Ishikawa (cell line): ENCODE results near the gene GRID1.

Experiments
- CEBPB ChIP-seq: IDR thresholded peaks from 2 replicates; pipeline ENCODE4 v1.6.1; 2012
- CREB1 ChIP-seq: IDR thresholded peaks from 2 replicates; pipeline ENCODE4 v1.6.1; 2012; ENCODE audit warnings: low read depth
- EGR1 ChIP-seq: IDR thresholded peaks from 2 replicates; pipeline ENCODE4 v1.6.1; 2012
- EP300 ChIP-seq: IDR thresholded peaks from 2 replicates; pipeline ENCODE4 v1.6.1; 2012; ENCODE audit warnings: borderline replicate concordance
- FOXM1 ChIP-seq: IDR thresholded peaks from 2 replicates; pipeline ENCODE4 v1.6.1; 2012; ENCODE audit warnings: low read depth, borderline replicate concordance
- NFIC ChIP-seq: IDR thresholded peaks from 2 replicates; pipeline ENCODE4 v1.6.1; 2012
- RAD21 ChIP-seq: IDR thresholded peaks from 2 replicates; pipeline ENCODE4 v1.6.1; 2012; ENCODE audit warnings: low read depth
- TAF1 ChIP-seq: IDR thresholded peaks from 2 replicates; pipeline ENCODE4 v1.6.1; 2012; ENCODE audit warnings: low read depth, mild to moderate bottlenecking
- TCF12 ChIP-seq: IDR thresholded peaks from 2 replicates; pipeline ENCODE4 v1.6.1; 2012; ENCODE audit warnings: low read depth
- TEAD4 ChIP-seq: IDR thresholded peaks from 2 replicates; pipeline ENCODE4 v1.6.1; 2012
- YY1 ChIP-seq: IDR thresholded peaks from 2 replicates; pipeline ENCODE4 v1.6.1; 2012; ENCODE audit warnings: low read depth
- ZBTB7A ChIP-seq: IDR thresholded peaks from 2 replicates; pipeline ENCODE4 v1.6.1; 2012; ENCODE audit warnings: low read depth
- TF ChIP-seq, protein P1 (sequence below): IDR thresholded peaks from 2 replicates; pipeline ENCODE4 v1.6.1; 2012
- TF ChIP-seq, protein P2 (sequence below): IDR thresholded peaks from 2 replicates; pipeline ENCODE4 v1.6.1; 2012
- TF ChIP-seq, protein P3 (sequence below): IDR thresholded peaks from 2 replicates; pipeline ENCODE4 v1.6.1; 2012; ENCODE audit warnings: low read depth, mild to moderate bottlenecking

The GRID1 gene

DNA sequence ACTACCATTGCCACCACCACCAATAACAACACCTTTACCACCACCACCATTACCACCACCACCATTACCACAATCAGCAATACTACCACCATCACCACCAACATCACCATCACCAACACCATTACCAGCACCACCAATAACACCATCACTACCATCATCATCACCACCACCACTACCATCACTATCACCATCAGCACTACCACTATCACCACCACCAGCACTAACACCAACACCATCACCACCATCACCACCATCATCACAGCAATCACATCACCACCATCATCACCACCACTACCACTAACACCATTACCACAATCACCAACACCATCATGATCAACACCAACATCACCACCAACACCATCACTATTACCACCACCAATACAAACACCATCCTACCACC lies 249.5 kb downstream of the GRID1 start:
- TF ChIP-seq TAF1 = no peak
- no peak for TF ChIP-seq ZBTB7A
- no peak for TF ChIP-seq EP300
- no peak for TF ChIP-seq EGR1
- TF ChIP-seq TCF12 = no peak
- no peak for TF ChIP-seq YY1
- TF ChIP-seq RAD21 = no peak
- no peak for TF ChIP-seq CREB1
- TF ChIP-seq, protein P1, sequence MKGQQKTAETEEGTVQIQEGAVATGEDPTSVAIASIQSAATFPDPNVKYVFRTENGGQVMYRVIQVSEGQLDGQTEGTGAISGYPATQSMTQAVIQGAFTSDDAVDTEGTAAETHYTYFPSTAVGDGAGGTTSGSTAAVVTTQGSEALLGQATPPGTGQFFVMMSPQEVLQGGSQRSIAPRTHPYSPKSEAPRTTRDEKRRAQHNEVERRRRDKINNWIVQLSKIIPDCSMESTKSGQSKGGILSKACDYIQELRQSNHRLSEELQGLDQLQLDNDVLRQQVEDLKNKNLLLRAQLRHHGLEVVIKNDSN = no peak
- TF ChIP-seq, protein P2, sequence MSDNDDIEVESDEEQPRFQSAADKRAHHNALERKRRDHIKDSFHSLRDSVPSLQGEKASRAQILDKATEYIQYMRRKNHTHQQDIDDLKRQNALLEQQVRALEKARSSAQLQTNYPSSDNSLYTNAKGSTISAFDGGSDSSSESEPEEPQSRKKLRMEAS = no peak
- TF ChIP-seq TEAD4 = no peak
- TF ChIP-seq NFIC = no peak
- TF ChIP-seq, protein P3, sequence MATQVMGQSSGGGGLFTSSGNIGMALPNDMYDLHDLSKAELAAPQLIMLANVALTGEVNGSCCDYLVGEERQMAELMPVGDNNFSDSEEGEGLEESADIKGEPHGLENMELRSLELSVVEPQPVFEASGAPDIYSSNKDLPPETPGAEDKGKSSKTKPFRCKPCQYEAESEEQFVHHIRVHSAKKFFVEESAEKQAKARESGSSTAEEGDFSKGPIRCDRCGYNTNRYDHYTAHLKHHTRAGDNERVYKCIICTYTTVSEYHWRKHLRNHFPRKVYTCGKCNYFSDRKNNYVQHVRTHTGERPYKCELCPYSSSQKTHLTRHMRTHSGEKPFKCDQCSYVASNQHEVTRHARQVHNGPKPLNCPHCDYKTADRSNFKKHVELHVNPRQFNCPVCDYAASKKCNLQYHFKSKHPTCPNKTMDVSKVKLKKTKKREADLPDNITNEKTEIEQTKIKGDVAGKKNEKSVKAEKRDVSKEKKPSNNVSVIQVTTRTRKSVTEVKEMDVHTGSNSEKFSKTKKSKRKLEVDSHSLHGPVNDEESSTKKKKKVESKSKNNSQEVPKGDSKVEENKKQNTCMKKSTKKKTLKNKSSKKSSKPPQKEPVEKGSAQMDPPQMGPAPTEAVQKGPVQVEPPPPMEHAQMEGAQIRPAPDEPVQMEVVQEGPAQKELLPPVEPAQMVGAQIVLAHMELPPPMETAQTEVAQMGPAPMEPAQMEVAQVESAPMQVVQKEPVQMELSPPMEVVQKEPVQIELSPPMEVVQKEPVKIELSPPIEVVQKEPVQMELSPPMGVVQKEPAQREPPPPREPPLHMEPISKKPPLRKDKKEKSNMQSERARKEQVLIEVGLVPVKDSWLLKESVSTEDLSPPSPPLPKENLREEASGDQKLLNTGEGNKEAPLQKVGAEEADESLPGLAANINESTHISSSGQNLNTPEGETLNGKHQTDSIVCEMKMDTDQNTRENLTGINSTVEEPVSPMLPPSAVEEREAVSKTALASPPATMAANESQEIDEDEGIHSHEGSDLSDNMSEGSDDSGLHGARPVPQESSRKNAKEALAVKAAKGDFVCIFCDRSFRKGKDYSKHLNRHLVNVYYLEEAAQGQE = no peak
- no peak for TF ChIP-seq FOXM1
- TF ChIP-seq CEBPB = no peak

DNA sequence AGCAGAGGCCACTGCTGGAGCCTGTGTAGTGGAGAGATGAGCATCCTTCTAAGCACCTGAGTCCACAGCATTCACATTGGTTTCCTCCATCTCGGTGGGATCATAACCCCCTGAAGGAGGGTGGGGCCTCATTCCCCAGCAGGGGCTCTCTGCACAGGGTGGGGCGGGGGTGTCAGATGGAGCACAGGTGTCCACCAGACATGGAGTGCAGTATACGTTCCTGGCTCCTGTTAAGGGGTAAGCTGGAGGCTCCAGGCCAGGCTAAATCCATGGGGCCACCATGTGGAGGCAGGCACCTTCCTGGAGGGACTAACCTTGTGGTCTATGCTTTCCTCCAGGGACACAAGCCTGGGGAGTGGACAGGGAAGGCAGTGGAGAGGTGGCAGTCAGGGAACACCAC lies 252.6 kb downstream of the GRID1 start:
- TF ChIP-seq RAD21 = no peak
- no peak for TF ChIP-seq CEBPB
- TF ChIP-seq CREB1 = no peak
- TF ChIP-seq EP300 = no peak

DNA sequence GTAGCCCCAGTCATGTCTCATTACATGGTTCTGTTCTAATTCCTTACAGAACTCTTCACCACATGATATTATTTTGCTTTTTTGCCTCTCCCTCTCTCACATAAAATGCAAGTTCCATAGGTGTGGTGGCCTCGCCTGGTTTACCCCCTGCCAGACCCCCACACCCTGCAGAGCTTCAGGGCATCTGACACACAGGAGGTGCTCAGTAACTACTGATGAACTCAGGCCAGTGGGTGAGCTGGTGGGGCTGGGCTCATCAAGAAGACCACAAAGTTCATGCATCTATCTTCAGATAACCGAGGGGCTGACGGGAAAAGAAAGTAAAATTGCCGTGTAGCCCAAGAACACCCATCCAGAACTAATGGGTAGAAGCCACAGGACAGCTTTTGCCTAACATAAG lies 253.1 kb downstream of the GRID1 start:
- TF ChIP-seq EGR1 = no peak
- no peak for TF ChIP-seq TEAD4
- TF ChIP-seq RAD21 = no peak
- TF ChIP-seq, protein P2 = no peak
- TF ChIP-seq EP300 = no peak
- no peak for TF ChIP-seq CREB1
- TF ChIP-seq, protein P1 = no peak
- TF ChIP-seq, protein P3 = no peak
- no peak for TF ChIP-seq NFIC
- TF ChIP-seq TAF1 = no peak
- no peak for TF ChIP-seq TCF12
- TF ChIP-seq YY1 = no peak
- TF ChIP-seq CEBPB = no peak
- no peak for TF ChIP-seq FOXM1

DNA sequence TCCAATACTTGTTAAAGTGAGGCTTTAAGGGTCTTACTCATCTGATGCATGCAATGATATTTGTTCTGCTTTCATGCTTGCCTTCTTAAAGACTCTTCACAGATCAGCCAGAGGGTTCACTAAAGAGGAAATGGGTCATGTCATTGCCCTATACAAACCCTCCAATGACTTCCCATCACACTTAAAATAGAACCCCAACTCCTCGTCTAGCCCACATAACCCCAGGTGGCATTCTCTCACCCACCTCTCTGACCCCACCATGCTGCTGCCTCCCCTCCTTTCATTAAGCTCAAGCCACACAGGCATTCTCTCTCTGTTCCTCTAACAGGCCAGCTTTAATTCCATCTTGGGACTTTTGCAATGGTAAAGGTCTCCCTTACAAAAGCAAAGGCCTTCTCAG lies 253.6 kb downstream of the GRID1 start:
- TF ChIP-seq TCF12 (no peak), ZBTB7A (no peak)

DNA sequence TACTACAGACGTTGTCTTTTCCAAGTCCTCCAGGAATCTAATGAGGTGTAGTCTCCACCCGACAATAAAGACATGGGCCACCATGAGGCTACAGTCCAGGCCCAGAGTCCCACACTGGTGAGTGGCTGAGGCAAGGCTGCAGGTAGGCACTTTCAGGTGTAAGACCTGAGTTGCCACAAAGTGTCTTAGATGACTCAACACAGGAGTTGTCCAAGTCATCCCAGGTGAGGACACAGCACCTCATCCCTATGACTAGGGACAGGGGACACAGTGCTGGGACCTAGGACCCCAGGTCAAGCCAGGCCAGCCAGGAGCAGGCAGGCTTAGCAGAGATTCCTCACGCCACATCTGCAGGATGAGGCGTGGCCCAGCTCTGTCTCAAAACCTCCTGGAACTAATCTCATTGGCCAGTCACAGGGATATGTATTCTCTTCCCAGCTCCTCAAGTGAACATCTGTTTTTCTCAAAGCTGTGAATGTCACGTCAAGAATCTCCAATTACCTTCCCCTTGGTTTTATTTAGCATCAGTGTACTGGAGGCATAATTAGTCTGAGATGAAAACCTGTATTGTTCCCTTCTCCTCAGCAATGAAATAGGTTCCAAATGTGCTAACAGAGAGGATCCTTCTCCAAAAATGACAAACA lies 254.6 kb downstream of the GRID1 start:
- TF ChIP-seq RAD21 (no peak), NFIC (no peak), EGR1 (no peak), TCF12 (no peak), TEAD4 (no peak), TAF1 (no peak), CREB1 (no peak), CEBPB (no peak)
- TF ChIP-seq, protein P2 = no peak

DNA sequence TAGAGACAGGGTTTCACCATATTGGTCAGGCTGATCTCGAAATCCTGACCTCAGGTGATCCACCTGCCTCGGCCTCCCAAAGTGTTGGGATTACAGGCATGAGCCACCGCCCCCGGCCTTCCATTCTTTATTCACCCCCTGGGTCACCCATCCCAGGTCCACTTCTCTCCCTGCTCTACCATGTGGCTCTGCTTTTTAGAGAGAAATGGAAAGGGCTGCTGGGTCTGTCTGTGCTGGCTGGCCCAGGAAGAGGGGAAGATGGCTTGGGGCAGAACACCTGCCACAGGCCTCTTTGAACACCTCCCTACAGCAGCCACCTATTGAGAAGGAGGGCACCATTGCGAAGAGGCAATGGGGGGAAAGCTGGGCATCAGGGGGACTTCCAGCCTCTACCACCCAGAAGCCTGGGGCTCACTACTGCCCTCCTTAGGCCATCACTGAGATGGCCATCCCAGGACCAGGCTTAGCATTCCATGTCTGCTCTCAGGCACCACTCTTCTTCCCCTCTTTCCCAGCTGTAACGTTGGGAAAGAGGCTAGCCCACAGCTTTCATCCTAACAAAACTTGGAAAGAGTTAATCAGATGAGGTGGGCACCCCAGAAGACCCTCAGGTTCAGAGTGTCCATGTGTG lies 256.3 kb downstream of the GRID1 start:
- no peak for TF ChIP-seq TEAD4
